HG02588 (cell line): ENCODE results near the gene PPDPF.

Experiments
- ATAC-seq: cut with Tn5 transposase; IDR thresholded peaks from one replicate; pipeline ENCODE4 v1.9.1; 2021; ENCODE audit warnings: mild to moderate bottlenecking, moderate library complexity; ENCODE audit not compliant: unreplicated experiment

The PPDPF gene

GRCh38 chr20:63487116-63487764, 33.3 kb upstream of the PPDPF start:
- no peak for ATAC-seq

GRCh38 chr20:63487781-63488241, 32.8 kb upstream of the PPDPF start:
- ATAC-seq, result no peak

- ATAC-seq, result no peak
Observed at GRCh38 chr20:63488315-63489251, 32.0 kb upstream of the PPDPF start.

GRCh38 chr20:63490416-63490815, 30.1 kb upstream of the PPDPF start:
- no peak for ATAC-seq

DNA sequence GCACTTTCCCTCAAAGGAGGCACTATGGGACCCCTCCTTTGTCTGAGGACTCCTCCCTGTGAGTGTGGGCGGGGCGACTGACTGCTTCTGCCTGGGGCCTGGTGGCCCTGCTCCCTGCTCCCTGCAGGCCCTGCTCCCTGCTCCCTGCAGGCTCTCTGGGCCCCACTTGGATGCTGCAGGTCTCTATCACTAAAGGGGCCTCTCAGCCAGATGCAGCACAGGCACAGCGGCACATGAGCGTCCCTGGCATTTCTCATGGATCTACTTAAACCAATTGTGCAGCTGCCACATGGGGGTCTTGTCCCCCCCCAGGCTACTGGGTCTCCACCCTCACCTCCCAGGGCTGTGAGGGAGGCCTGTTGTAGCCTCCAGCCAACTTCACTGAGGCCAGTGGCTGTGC, 29.5 kb upstream of the PPDPF start:
- ATAC-seq, result no peak

- no peak for ATAC-seq
Observed at GRCh38 chr20:63491635-63492230, 28.8 kb upstream of the PPDPF start.

DNA sequence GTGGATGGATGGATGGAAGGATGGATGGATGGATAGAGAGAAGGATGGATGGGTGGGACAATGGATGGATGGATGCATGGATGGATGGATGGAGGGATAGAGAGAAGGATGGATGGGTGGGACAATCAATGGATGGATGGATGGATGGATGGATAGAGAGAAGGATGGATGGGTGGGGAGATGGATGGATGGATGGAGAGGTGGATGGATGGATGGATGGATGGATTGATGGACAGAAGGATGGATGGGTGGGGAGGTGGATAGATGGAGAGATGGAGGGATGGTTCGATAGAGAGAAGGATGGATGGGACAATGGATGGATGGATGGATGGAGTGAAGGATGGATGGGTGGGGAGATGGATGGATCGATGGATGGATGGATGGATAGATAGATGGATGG, 28.0 kb upstream of the PPDPF start:
- ATAC-seq, result no peak

DNA sequence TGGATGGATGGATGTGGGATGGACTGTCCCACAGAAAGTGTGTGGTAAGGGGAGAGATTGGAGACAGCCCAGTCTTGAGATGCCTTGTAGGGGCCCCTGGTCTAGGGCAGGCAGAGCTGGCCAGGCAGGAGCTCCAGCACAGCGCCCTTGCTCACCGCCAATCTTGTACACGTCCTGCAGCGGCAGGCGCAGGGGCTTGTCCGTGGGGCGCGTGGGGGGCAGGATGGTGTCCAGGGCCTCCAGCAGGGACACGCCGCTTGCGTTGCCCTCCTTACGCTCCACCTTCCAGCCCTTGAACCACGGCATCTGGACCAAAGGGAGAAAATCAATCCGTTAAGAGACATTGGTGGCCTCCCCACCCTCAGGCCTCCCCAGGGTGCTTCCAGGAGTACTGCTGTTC, 27.6 kb upstream of the PPDPF start:
- ATAC-seq, result no peak

GRCh38 chr20:63493563-63494020, 27.0 kb upstream of the PPDPF start:
- ATAC-seq, result no peak

GRCh38 chr20:63494084-63494419, 26.5 kb upstream of the PPDPF start:
- ATAC-seq, result no peak

GRCh38 chr20:63494420-63495166, 26.0 kb upstream of the PPDPF start:
- no peak for ATAC-seq

GRCh38 chr20:63495167-63495720, 25.3 kb upstream of the PPDPF start:
- ATAC-seq, result no peak

DNA sequence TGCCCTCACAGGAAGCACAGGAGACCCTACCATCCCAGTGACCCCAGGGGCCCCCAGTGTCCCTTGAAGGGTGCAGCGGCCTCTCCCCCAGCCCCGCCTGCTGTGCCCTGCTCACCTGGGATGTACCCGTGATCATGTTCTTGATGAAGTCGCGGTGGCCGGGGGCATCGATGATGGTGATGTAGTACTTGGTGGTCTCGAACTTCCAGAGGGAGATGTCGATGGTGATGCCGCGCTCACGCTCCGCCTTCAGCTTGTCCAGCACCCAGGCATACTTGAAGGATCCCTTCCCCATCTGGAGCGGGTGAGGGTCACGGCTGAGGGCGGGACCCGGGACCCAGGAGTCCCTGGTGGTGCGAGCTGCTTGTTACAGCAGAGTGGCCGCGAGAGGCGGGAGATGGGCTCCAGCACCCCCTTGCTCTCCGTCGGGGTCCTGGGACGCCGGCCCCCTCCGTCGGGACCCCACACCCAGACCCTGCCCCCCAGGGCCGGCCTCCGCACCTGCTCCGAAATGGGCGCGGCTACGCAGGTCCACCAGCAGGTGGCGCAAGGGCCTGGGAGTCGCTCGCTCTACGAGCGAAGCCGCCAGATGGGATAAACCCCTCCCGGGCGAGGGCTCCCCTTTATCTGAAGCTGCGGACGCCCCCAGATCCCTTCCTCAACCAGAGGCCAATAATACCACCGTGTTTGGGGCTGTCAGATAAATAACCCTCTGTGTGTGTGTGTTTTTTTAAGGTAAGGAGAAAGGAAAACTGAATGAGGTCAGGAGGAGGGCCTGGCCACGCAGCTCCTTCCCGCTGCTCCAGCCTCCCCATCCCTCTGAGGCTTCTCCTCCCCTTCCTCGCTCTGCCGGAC, 24.6 kb upstream of the PPDPF start:
- no peak for ATAC-seq

GRCh38 chr20:63496596-63497120, 23.9 kb upstream of the PPDPF start:
- no peak for ATAC-seq

- ATAC-seq, result no peak
Observed at GRCh38 chr20:63497138-63497945, 23.2 kb upstream of the PPDPF start.

- no peak for ATAC-seq
Observed at GRCh38 chr20:63497946-63498935, 22.3 kb upstream of the PPDPF start.

- ATAC-seq, result no peak
Observed at GRCh38 chr20:63498960-63499337, 21.6 kb upstream of the PPDPF start, which contains the start of gene EEF1A2. Gene EEF1A2 (minus strand): TSS chr20:63499083. CDS start chr20:63497763, 1,320 bp downstream.
